DOHH2 (cell line): Measurements from ENCODE around the gene CDH10.

Source experiments
- H3F3A ChIP-seq: fragments of 200-600 bp; sonication (generic), shearing (Covaris generic); 2 replicates; pipeline ENCODE4 v1.6.0; 2016; ENCODE audit warnings: antibody characterized with exemption, mild to moderate bottlenecking; ENCODE audit not compliant: control insufficient read depth, insufficient read depth
- H3K27ac ChIP-seq: fragments of 200-600 bp; sonication (generic); 2 replicates; pipeline ENCODE4 v1.5.1; 2014; ENCODE audit warnings: low read depth, mild to moderate bottlenecking, low read length, moderate library complexity
- H3K27me3 ChIP-seq: fragments of 200-600 bp; sonication (generic); 2 replicates; pipeline ENCODE4 v1.6.1; 2014; ENCODE audit warnings: mild to moderate bottlenecking, low read length, mixed read lengths; ENCODE audit not compliant: control insufficient read depth
- H3K36me3 ChIP-seq: fragments of 200-600 bp; sonication (generic); 2 replicates; pipeline ENCODE4 v1.6.1; 2014; ENCODE audit warnings: mild to moderate bottlenecking, low read length, moderate library complexity, mixed read lengths; ENCODE audit not compliant: control insufficient read depth
- H3K4me1 ChIP-seq: fragments of 200-600 bp; sonication (generic); 2 replicates; pipeline ENCODE4 v1.6.1; 2014; ENCODE audit warnings: mild to moderate bottlenecking, low read length, mixed read lengths; ENCODE audit not compliant: control insufficient read depth
- H3K4me2 ChIP-seq: fragments of 200-600 bp; sonication (generic); 2 replicates; pipeline ENCODE4 v1.6.0; 2014; ENCODE audit warnings: mild to moderate bottlenecking, low read length, moderate library complexity
- H3K4me3 ChIP-seq: fragments of 200-600 bp; sonication (generic); 2 replicates; pipeline ENCODE4 v1.5.1; 2014; ENCODE audit warnings: mild to moderate bottlenecking, low read length, mixed read lengths
- H3K79me2 ChIP-seq: fragments of 200-600 bp; sonication (generic); 2 replicates; pipeline ENCODE4 v1.6.1; 2014; ENCODE audit warnings: mild to moderate bottlenecking, low read length, mixed read lengths; ENCODE audit not compliant: control insufficient read depth
- H3K9me2 ChIP-seq: fragments of 200-600 bp; sonication (generic); replicated peaks from 2 replicates; pipeline ENCODE4 v1.6.1; 2014; ENCODE audit warnings: mild to moderate bottlenecking, low read length, mixed read lengths; ENCODE audit not compliant: control insufficient read depth
- H3K9me3 ChIP-seq: fragments of 200-600 bp; sonication (generic); 2 replicates; pipeline ENCODE4 v1.6.1; 2014; ENCODE audit warnings: antibody characterized with exemption, low read length, mixed read lengths; ENCODE audit not compliant: control insufficient read depth, insufficient read depth
- H4K20me1 ChIP-seq: fragments of 200-600 bp; sonication (generic); 2 replicates; pipeline ENCODE4 v1.6.0; 2014; ENCODE audit warnings: low read depth, mild to moderate bottlenecking, antibody characterized with exemption, low read length, moderate library complexity; ENCODE audit not compliant: control insufficient read depth, insufficient read depth
- EZH2phosphoT487 ChIP-seq: fragments of 200-600 bp; sonication (generic); IDR thresholded peaks from 2 replicates; pipeline ENCODE4 v1.6.1; 2017; ENCODE audit warnings: borderline replicate concordance, mild to moderate bottlenecking, antibody characterized with exemption, low read length, moderate library complexity, mixed read lengths
- TF ChIP-seq, protein P1 (sequence below): fragments of 200-600 bp; sonication (generic); IDR thresholded peaks from one replicate; pipeline ENCODE4 v1.5.1; 2014; ENCODE audit warnings: antibody characterized with exemption, mild to moderate bottlenecking, low read depth, low read length; ENCODE audit not compliant: poor library complexity, severe bottlenecking

The CDH10 gene

DNA sequence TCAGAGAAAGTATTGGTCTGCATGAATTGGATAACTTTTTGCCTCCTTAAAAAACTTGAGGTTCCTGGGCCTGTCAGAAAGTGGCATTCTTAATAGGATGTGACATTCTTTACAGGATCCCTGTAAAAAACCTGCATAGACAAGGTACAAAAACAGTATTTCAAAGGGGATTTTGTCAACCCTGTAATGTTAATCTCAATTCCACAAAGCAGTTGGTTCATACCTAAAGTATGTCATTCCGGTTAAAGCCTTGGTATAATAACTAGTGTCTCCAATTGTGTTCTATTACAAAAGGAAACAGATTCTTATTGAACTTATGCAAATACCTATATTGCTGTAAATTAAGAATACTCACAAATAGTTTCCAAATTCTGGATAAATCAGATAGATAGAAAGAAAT is 169.7 kb downstream of the CDH10 start:
- Histone ChIP-seq H3K4me2 (no peak overlapping the region), H3K4me1 (no peaks in the 10 kb centered on the region), H4K20me1 (no peaks in the 10 kb centered on the region), H3F3A (no peaks in the 10 kb centered on the region), H3K27ac (no peak overlapping the region), H3K9me2 (no peaks in the 10 kb centered on the region), H3K27me3 (no peaks in the 10 kb centered on the region), H3K36me3 (no peaks in the 10 kb centered on the region), H3K4me3 (no peak overlapping the region), H3K9me3 (no peaks in the 10 kb centered on the region), H3K79me2 (no peaks in the 10 kb centered on the region)
- no peak for TF ChIP-seq EZH2phosphoT487
- TF ChIP-seq, protein P1, sequence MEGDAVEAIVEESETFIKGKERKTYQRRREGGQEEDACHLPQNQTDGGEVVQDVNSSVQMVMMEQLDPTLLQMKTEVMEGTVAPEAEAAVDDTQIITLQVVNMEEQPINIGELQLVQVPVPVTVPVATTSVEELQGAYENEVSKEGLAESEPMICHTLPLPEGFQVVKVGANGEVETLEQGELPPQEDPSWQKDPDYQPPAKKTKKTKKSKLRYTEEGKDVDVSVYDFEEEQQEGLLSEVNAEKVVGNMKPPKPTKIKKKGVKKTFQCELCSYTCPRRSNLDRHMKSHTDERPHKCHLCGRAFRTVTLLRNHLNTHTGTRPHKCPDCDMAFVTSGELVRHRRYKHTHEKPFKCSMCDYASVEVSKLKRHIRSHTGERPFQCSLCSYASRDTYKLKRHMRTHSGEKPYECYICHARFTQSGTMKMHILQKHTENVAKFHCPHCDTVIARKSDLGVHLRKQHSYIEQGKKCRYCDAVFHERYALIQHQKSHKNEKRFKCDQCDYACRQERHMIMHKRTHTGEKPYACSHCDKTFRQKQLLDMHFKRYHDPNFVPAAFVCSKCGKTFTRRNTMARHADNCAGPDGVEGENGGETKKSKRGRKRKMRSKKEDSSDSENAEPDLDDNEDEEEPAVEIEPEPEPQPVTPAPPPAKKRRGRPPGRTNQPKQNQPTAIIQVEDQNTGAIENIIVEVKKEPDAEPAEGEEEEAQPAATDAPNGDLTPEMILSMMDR: no peak

- no peaks in the 10 kb centered on the region for H4K20me1 ChIP-seq
- no peak overlapping the region for H3K4me2 ChIP-seq
- no peak overlapping the region for H3K27ac ChIP-seq
- no peaks in the 10 kb centered on the region for H3K79me2 ChIP-seq
- H3K27me3 ChIP-seq: no peaks in the 10 kb centered on the region
- no peaks in the 10 kb centered on the region for H3K9me3 ChIP-seq
- H3K4me1 ChIP-seq: no peaks in the 10 kb centered on the region
- no peaks in the 10 kb centered on the region for H3K36me3 ChIP-seq
- no peaks in the 10 kb centered on the region for H3K9me2 ChIP-seq
- no peaks in the 10 kb centered on the region for H3F3A ChIP-seq
- no peak overlapping the region for H3K4me3 ChIP-seq
- TF ChIP-seq, protein P1: no peak
- TF ChIP-seq EZH2phosphoT487: no peak
Observed at GRCh38 chr5:24474685-24475084, 170.1 kb downstream of the CDH10 start.

GRCh38 chr5:24472518-24472917 is 172.3 kb downstream of the CDH10 start:
- no peaks in the 10 kb centered on the region for H3K36me3 ChIP-seq
- H3K4me2 ChIP-seq: no peak overlapping the region
- no peaks in the 10 kb centered on the region for H3K4me1 ChIP-seq
- H4K20me1 ChIP-seq: no peaks in the 10 kb centered on the region
- TF ChIP-seq EZH2phosphoT487: no peak
- TF ChIP-seq, protein P1: no peak
- no peaks in the 10 kb centered on the region for H3K27me3 ChIP-seq
- no peaks in the 10 kb centered on the region for H3K79me2 ChIP-seq
- H3K9me3 ChIP-seq: no peaks in the 10 kb centered on the region
- H3K27ac ChIP-seq: no peak overlapping the region
- H3F3A ChIP-seq: no peaks in the 10 kb centered on the region
- no peaks in the 10 kb centered on the region for H3K9me2 ChIP-seq
- no peak overlapping the region for H3K4me3 ChIP-seq

DNA sequence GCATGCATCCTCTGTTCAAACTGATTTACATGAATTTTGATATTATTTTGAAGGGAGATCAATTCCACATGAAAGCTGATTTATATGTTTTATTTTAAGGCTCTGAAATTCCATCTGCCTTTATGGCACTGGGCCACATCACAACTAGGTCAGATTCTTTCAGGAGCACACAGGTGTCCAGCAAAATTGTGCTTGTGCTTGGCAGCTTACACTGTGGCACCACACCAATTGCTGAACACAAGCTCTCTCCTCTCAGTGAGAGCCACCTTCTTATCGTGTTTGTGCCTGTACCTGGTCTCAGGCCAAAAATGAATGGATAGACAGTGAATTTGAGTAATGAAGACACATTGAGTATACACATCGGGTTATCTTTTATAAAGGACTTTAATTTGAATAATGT is 200.4 kb downstream of the CDH10 start:
- Histone ChIP-seq H3K9me2 (no peaks in the 10 kb centered on the region), H3K36me3 (no peaks in the 10 kb centered on the region), H3K79me2 (no peaks in the 10 kb centered on the region), H3K4me1 (no peaks in the 10 kb centered on the region), H4K20me1 (no peaks in the 10 kb centered on the region), H3F3A (no peaks in the 10 kb centered on the region), H3K4me3 (no peak overlapping the region), H3K27me3 (no peaks in the 10 kb centered on the region), H3K4me2 (no peak overlapping the region), H3K9me3 (no peaks in the 10 kb centered on the region), H3K27ac (no peak overlapping the region)
- TF ChIP-seq, protein P1: no peak
- no peak for TF ChIP-seq EZH2phosphoT487
